A549 (cell line): Measurements from ENCODE around the gene NSD1. TPM values are rescaled to one million over a fixed set of nuclear protein-coding genes. Genes with fewer than 3 reads are reported as not detected.

Experiments
- ATAC-seq, 2 experiments: fragments of 200-7000 bp in 1 of 2; fragments of >200 bp in 1 of 2; cut with Nextera tagmentation in 1 of 2; cut with Tn5 transposase in 1 of 2; 3 replicates each; pipeline versions ENCODE4 v1.8.0 to v1.9.1; 2018 to 2020; ENCODE audit warnings: mild to moderate bottlenecking in 1 of 2, moderate library complexity in 1 of 2
- CTCF ChIA-PET: fragments of 300-600 bp; sonication (Branson Sonifier 250); formaldehyde crosslinking; extraction: SDS; loops from one replicate; lab custom pipeline; 2021; ENCODE audit warnings: antibody characterized with exemption, inconsistent platforms; lab: Yijun Ruan, JAX
- POLR2A ChIA-PET: fragments of 350-600 bp; formaldehyde crosslinking; extraction: SDS; loops from one replicate; lab custom pipeline; 2021; ENCODE audit warnings: antibody characterized with exemption, inconsistent platforms; lab: Yijun Ruan, JAX
- DNase-seq, 2 experiments: peaks; one replicate each; pipeline versions ENCODE4 v3.0.0 to v3.0.0-alpha.2; 2011 to 2016; ENCODE audit warnings: low read depth in 1 of 2, low spot score in 1 of 2
- FAIRE-seq: peaks from 2 replicates; lab custom pipeline; 2011; peaks lifted over from hg19 to GRCh38; lab: Jason Lieb, UNC
- H3K27ac ChIP-seq, 2 experiments: fragments of >200 bp; sonication (Bioruptor Twin); formaldehyde crosslinking; 3 replicates each; pipeline ENCODE4 v1.5.1; 2016 to 2017
- H3K4me1 ChIP-seq: fragments of >200 bp; sonication (Bioruptor Twin); formaldehyde crosslinking; 3 replicates; pipeline ENCODE4 v1.6.1; 2016
- H3K4me2 ChIP-seq: fragments of >200 bp; sonication (Bioruptor Twin); formaldehyde crosslinking; 3 replicates; pipeline ENCODE4 v1.6.1; 2016
- H3K4me3 ChIP-seq: fragments of >200 bp; sonication (Bioruptor Twin); formaldehyde crosslinking; 3 replicates; pipeline ENCODE4 v1.5.1; 2016
- H3K9me3 ChIP-seq: fragments of >200 bp; sonication (Bioruptor Twin); formaldehyde crosslinking; 3 replicates; pipeline ENCODE4 v1.6.1; 2016
- EHF ChIP-seq: fragments of 250-450 bp; sonication (Bioruptor Pico); IDR thresholded peaks from 2 replicates; pipeline ENCODE4 v1.5.0; 2020; ENCODE audit warnings: mild to moderate bottlenecking
- EHMT2 ChIP-seq: fragments of 200-600 bp; sonication (generic); IDR thresholded peaks from 2 replicates; pipeline ENCODE4 v1.6.1; 2016; ENCODE audit warnings: antibody characterized with exemption, low read depth, mild to moderate bottlenecking, moderate library complexity
- ELK1 ChIP-seq: fragments of 150-350 bp; IDR thresholded peaks from 2 replicates; pipeline ENCODE4 v1.6.1; 2014; ENCODE audit warnings: low read depth, mild to moderate bottlenecking, low read length
- FOXS1 ChIP-seq: fragments of 250-450 bp; sonication (Bioruptor Pico); IDR thresholded peaks from 2 replicates; pipeline ENCODE4 v1.5.0; 2020; ENCODE audit warnings: mild to moderate bottlenecking, moderate library complexity
- HDAC2 ChIP-seq: fragments of 200-600 bp; sonication (generic); IDR thresholded peaks from 2 replicates; pipeline ENCODE4 v1.6.1; 2016
- HES2 ChIP-seq: fragments of >200 bp; sonication (Bioruptor Twin); formaldehyde crosslinking; IDR thresholded peaks from 2 replicates; pipeline ENCODE4 v1.6.1; 2016
- HMGXB4 ChIP-seq: fragments of 250-450 bp; sonication (Bioruptor Pico); IDR thresholded peaks from 2 replicates; pipeline ENCODE4 v1.5.0; 2021; ENCODE audit warnings: mild to moderate bottlenecking, moderate library complexity, borderline replicate concordance
- JUN ChIP-seq, 2 experiments: fragments of >200 bp; sonication (Bioruptor Twin); formaldehyde crosslinking; IDR thresholded peaks; 2 replicates in 1 of 2; 3 replicates in 1 of 2; pipeline ENCODE4 v1.6.1; 2016 to 2017
- KDM5A ChIP-seq: fragments of 200-600 bp; sonication (generic); IDR thresholded peaks from 2 replicates; pipeline ENCODE4 v1.6.1; 2016; ENCODE audit warnings: antibody characterized with exemption, mild to moderate bottlenecking
- MAZ ChIP-seq: fragments of 150-350 bp; IDR thresholded peaks from 2 replicates; pipeline ENCODE4 v1.6.1; 2014; ENCODE audit warnings: antibody characterized with exemption, low read depth, low read length, borderline replicate concordance
- NFE2L2 ChIP-seq: fragments of 150-350 bp; conservative IDR thresholded peaks from 2 replicates; pipeline ENCODE4 v1.6.1; 2014; ENCODE audit warnings: low read length
- NPAS2 ChIP-seq: fragments of 250-450 bp; sonication (Bioruptor Pico); IDR thresholded peaks from 2 replicates; pipeline ENCODE4 v1.8.0; 2022; ENCODE audit warnings: mild to moderate bottlenecking, moderate library complexity, borderline replicate concordance
- NR3C1 ChIP-seq: fragments of >200 bp; sonication (Bioruptor Twin); formaldehyde crosslinking; IDR thresholded peaks from 3 replicates; pipeline ENCODE4 v1.6.1; 2017
- RAD21 ChIP-seq, 2 experiments: fragments of >200 bp in 1 of 2; sonication (Bioruptor Twin) in 1 of 2; formaldehyde crosslinking in 1 of 2; IDR thresholded peaks in 1 of 2; conservative IDR thresholded peaks in 1 of 2; 2 replicates in 1 of 2; 3 replicates in 1 of 2; pipeline ENCODE4 v1.6.1; 2012 to 2018; ENCODE audit warnings: inconsistent platforms in 1 of 2
- SMC3 ChIP-seq: fragments of >200 bp; sonication (Bioruptor Twin); formaldehyde crosslinking; IDR thresholded peaks from 3 replicates; pipeline ENCODE4 v1.6.1; 2018; ENCODE audit warnings: inconsistent platforms
- WGBS: methylation state at CpG from one replicate; pipeline ENCODE4 v1.1.6; 2017; ENCODE audit errors: missing lambda C conversion rate; 5-methylcytosine and 5-hydroxymethylcytosine counted together
- polyA plus RNA-seq, 4 experiments: library from polyadenylated mRNA; depleted of rRNA in 3 of 4; stranded (reverse); fragments of >200 nt; fragmentation: RNase III in 1 of 4; extraction: RNeasy Plus Mini Kit Qiagen cat#74134 plus additional on column Dnase treatment in 1 of 4; gene quantifications; 2 replicates in 3 of 4; 3 replicates in 1 of 4; pipeline ENCODE4 v1.2.3, GENCODE V29; 2011 to 2017

The NSD1 gene
- polyA plus RNA-seq, 2 of the 4 experiments (the other 2 are of a cell fraction), result 16.3 to 38.2 TPM

- no peak overlapping the region for H3K4me3 ChIP-seq
- no peak for FAIRE-seq
- H3K4me1 ChIP-seq, result no peaks in the 10 kb centered on the region
- no peak for DNase-seq
- no peak for ATAC-seq
- ChIA-PET POLR2A (no interaction called here), CTCF (interaction anchor here (1.0 to 1.8 kb wide), 2 partner anchors 51 to 92 kb away, joined by 3 to 8 read pairs; no protein-coding TSS in a partner anchor)
- 98% methylated on average over 2 of the region's 2 CpGs for WGBS
- no peak overlapping the region for H3K4me2 ChIP-seq
- no peak overlapping the region for H3K27ac ChIP-seq
- TF ChIP-seq NFE2L2, result no peak
- no peak for TF ChIP-seq SMC3
- TF ChIP-seq ELK1, result no peak
- no peak for TF ChIP-seq JUN (IDR thresholded peaks at IDR 0.05)
- no peak for TF ChIP-seq NPAS2 (CRISPR knock-in tag)
- no peak for TF ChIP-seq HDAC2
- no peak for TF ChIP-seq FOXS1 (CRISPR knock-in tag)
- H3K9me3 ChIP-seq, result no peaks in the 10 kb centered on the region
Measured at GRCh38 chr5:177163500-177163899, 29.9 kb downstream of the NSD1 start.

GRCh38 chr5:177169271-177169670 lies 35.7 kb downstream of the NSD1 start:
- TF ChIP-seq RAD21 (conservative IDR thresholded peaks at IDR 0.05 in 1 of 2, IDR thresholded peaks at IDR 0.05 in 1 of 2) (no peak), EHF (CRISPR knock-in tag) (no peak)
- Histone ChIP-seq H3K27ac (no peak overlapping the region), H3K9me3 (no peaks in the 10 kb centered on the region), H3K4me1 (no peaks in the 10 kb centered on the region), H3K4me3 (no peak overlapping the region), H3K4me2 (no peak overlapping the region)
- ChIA-PET CTCF (no interaction called here), POLR2A (no interaction called here)
- no peak for DNase-seq
- FAIRE-seq, result no peak
- ATAC-seq, result no peak
- WGBS, result 96% methylated on average over 15 of the region's 15 CpGs

GRCh38 chr5:177171961-177172360 lies 38.4 kb downstream of the NSD1 start:
- no peak overlapping the region for H3K4me2 ChIP-seq
- TF ChIP-seq KDM5A (no peak), MAZ (no peak), EHMT2 (no peak), HES2 (no peak), FOXS1 (CRISPR knock-in tag) (no peak)

GRCh38 chr5:177175336-177175735 lies 41.8 kb downstream of the NSD1 start:
- no peak for DNase-seq
- WGBS, result 85% methylated on average over 4 of the region's 4 CpGs
- TF ChIP-seq HMGXB4 (CRISPR knock-in tag), result no peak
- TF ChIP-seq NR3C1, result no peak
- POLR2A ChIA-PET, result no interaction called here
- H3K4me1 ChIP-seq, result no peaks in the 10 kb centered on the region
- H3K9me3 ChIP-seq, result no peaks in the 10 kb centered on the region
- no peak overlapping the region for H3K4me2 ChIP-seq
- ATAC-seq, result no peak
- H3K4me3 ChIP-seq, result no peak overlapping the region
- FAIRE-seq, result no peak
- CTCF ChIA-PET, result interaction anchor here (0.6 to 1.3 kb wide), 3 partner anchors 12 to 63 kb away, joined by 3 to 5 read pairs (median 5); no protein-coding TSS in a partner anchor
- H3K27ac ChIP-seq, result no peak overlapping the region

More at GRCh38 chr5:177171961-177172360, 38.4 kb downstream of the NSD1 start:
- Histone ChIP-seq H3K9me3 (no peaks in the 10 kb centered on the region), H3K4me3 (no peak overlapping the region), H3K27ac (no peak overlapping the region), H3K4me1 (no peaks in the 10 kb centered on the region)
- ChIA-PET POLR2A (no interaction called here), CTCF (no interaction called here)
- DNase-seq, result no peak
- 89% methylated on average over 2 of the region's 2 CpGs for WGBS
- no peak for FAIRE-seq
- ATAC-seq, result no peak
